Measurements from ENCODE around the gene PRELID1.
A peak's percentile ranks its signal among the peaks of the same experiment; 100 is the strongest.

PRELID1 gene

GRCh38 chr5:177351392-177352329, 48.1 kb downstream of the PRELID1 start, which contains the start of gene LMAN2:
TSS of gene LMAN2 (minus strand) at chr5:177351668. CDS start at chr5:177351647, 21 bp downstream.
- H3K27me3 ChIP-seq (ENCODE audit: insufficient read depth, poor library complexity, severe bottlenecking): no peaks in the 10 kb centered on the region
- H3K27ac ChIP-seq (replicated peaks): peak within 1 kb of the TSS; percentile 99
- H3K4me3 ChIP-seq (replicated peaks; ENCODE audit: insufficient read depth, low read length): peak within 1 kb of the TSS; percentile 90
- TF ChIP-seq CTCF (IDR thresholded peaks at IDR 0.05; ENCODE audit: insufficient read depth, low read length) (no peak), GABPA (IDR thresholded peaks at IDR 0.05; ENCODE audit: low read depth) (peak; percentile 99), SPI1 (IDR thresholded peaks at IDR 0.05; ENCODE audit: borderline replicate concordance, low read depth) (peak; percentile 71; the same call in 1 of the 2 replicates), POLR2AphosphoS5 (IDR thresholded peaks at IDR 0.05; ENCODE audit: low read depth) (peak; percentile 90)
- TF ChIP-seq, protein P1, sequence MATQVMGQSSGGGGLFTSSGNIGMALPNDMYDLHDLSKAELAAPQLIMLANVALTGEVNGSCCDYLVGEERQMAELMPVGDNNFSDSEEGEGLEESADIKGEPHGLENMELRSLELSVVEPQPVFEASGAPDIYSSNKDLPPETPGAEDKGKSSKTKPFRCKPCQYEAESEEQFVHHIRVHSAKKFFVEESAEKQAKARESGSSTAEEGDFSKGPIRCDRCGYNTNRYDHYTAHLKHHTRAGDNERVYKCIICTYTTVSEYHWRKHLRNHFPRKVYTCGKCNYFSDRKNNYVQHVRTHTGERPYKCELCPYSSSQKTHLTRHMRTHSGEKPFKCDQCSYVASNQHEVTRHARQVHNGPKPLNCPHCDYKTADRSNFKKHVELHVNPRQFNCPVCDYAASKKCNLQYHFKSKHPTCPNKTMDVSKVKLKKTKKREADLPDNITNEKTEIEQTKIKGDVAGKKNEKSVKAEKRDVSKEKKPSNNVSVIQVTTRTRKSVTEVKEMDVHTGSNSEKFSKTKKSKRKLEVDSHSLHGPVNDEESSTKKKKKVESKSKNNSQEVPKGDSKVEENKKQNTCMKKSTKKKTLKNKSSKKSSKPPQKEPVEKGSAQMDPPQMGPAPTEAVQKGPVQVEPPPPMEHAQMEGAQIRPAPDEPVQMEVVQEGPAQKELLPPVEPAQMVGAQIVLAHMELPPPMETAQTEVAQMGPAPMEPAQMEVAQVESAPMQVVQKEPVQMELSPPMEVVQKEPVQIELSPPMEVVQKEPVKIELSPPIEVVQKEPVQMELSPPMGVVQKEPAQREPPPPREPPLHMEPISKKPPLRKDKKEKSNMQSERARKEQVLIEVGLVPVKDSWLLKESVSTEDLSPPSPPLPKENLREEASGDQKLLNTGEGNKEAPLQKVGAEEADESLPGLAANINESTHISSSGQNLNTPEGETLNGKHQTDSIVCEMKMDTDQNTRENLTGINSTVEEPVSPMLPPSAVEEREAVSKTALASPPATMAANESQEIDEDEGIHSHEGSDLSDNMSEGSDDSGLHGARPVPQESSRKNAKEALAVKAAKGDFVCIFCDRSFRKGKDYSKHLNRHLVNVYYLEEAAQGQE (IDR thresholded peaks at IDR 0.05; ENCODE audit: insufficient replicate concordance, low read depth): peak; percentile 50
- peak; percentile 88 to 97 for DNase-seq (ENCODE audit: low read depth in 1 of 2, low spot score in 1 of 2)

DNA sequence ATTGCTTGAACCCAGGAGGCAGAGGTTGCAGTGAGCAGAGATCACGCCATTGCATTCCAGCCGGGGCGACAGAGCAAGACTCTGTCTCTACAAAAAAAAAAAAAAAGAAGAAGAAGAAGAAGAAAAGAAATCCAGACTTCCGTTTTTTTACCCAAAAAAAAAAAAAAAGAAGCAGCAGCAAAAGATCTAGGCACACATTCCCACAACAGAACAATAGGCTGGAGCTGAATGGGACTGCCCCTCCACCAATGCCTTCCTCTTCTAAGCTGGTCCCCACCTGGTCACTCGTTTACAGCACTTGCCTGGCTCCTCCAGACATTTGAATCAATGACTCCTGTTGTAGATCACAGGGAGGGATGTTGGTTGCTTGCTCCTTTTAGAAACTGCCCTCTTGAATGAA, 49.5 kb downstream of the PRELID1 start:
- Histone ChIP-seq H3K4me3 (replicated peaks; ENCODE audit: insufficient read depth, low read length) (no peak overlapping the region), H3K27me3 (ENCODE audit: insufficient read depth, poor library complexity, severe bottlenecking) (no peaks in the 10 kb centered on the region), H3K27ac (replicated peaks) (peak overlapping the region; percentile 99)
- peak in 1 of 2 experiments; percentile 63 for DNase-seq (ENCODE audit: low read depth in 1 of 2, low spot score in 1 of 2)
- peak; percentile 90 for TF ChIP-seq SPI1 (IDR thresholded peaks at IDR 0.05; ENCODE audit: borderline replicate concordance, low read depth)
- TF ChIP-seq GABPA (IDR thresholded peaks at IDR 0.05; ENCODE audit: low read depth): no peak

DNA sequence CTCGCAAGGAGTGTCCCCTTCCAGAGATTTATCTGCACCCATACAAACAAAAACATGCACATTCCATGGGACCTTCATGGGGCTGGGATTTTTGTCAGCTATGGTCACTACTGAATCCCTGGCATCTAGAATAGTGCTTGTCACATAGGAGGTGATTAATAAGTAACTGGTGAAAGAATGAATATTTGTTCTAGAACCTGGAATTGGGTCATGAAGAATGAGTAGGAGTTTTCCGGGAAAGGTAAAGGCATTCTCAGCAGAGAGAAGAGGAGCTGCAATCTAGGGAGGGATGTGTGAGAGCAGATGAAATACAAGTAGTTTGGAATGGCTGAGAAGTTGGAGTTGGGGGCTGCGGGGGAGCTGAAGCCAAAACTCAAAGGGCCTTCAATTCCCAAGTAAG, 50.7 kb downstream of the PRELID1 start:
- TF ChIP-seq SPI1 (IDR thresholded peaks at IDR 0.05; ENCODE audit: borderline replicate concordance, low read depth) (no peak), GABPA (IDR thresholded peaks at IDR 0.05; ENCODE audit: low read depth) (no peak), POLR2AphosphoS5 (IDR thresholded peaks at IDR 0.05; ENCODE audit: low read depth) (no peak), CTCF (IDR thresholded peaks at IDR 0.05; ENCODE audit: insufficient read depth, low read length) (no peak)
- TF ChIP-seq, protein P1 (IDR thresholded peaks at IDR 0.05; ENCODE audit: insufficient replicate concordance, low read depth): no peak
- Histone ChIP-seq H3K27ac (replicated peaks) (no peak overlapping the region), H3K4me3 (replicated peaks; ENCODE audit: insufficient read depth, low read length) (no peak overlapping the region), H3K27me3 (ENCODE audit: insufficient read depth, poor library complexity, severe bottlenecking) (no peaks in the 10 kb centered on the region)
- no peak for DNase-seq (ENCODE audit: low read depth in 1 of 2, low spot score in 1 of 2)

- peak in 1 of 2 experiments; percentile 38 for DNase-seq (ENCODE audit: low read depth in 1 of 2, low spot score in 1 of 2)
- TF ChIP-seq SPI1 (IDR thresholded peaks at IDR 0.05; ENCODE audit: borderline replicate concordance, low read depth) (peak; percentile 30; the same call in 1 of the 2 replicates), POLR2AphosphoS5 (IDR thresholded peaks at IDR 0.05; ENCODE audit: low read depth) (no peak), GABPA (IDR thresholded peaks at IDR 0.05; ENCODE audit: low read depth) (no peak)
- TF ChIP-seq, protein P1 (IDR thresholded peaks at IDR 0.05; ENCODE audit: insufficient replicate concordance, low read depth): no peak
- H3K27me3 ChIP-seq (ENCODE audit: insufficient read depth, poor library complexity, severe bottlenecking): no peaks in the 10 kb centered on the region
- no peak overlapping the region for H3K27ac ChIP-seq (replicated peaks)
- no peak overlapping the region for H3K4me3 ChIP-seq (replicated peaks; ENCODE audit: insufficient read depth, low read length)
These were observed 51.1 kb downstream of the PRELID1 start for GRCh38 chr5:177354711-177355110.
